ENCODE data around the gene GSX1.
"Not testable (repeated sequence)": the region's sequence is repeated elsewhere in the genome, so short reads cannot be mapped to it uniquely, and the experiment has no call there.

Gene GSX1

GRCh38 chr13:27792393-27793218, at the start of gene GSX1:
TSS of gene GSX1 (plus strand) at chr13:27792483. CDS start at chr13:27792691, 208 bp downstream.
- DNase-seq (ENCODE audit: low read depth): peak; percentile 17

GRCh38 chr13:27744801-27745200, 47.5 kb upstream of the GSX1 start:
- no peak for DNase-seq (ENCODE audit: low read depth)

DNA sequence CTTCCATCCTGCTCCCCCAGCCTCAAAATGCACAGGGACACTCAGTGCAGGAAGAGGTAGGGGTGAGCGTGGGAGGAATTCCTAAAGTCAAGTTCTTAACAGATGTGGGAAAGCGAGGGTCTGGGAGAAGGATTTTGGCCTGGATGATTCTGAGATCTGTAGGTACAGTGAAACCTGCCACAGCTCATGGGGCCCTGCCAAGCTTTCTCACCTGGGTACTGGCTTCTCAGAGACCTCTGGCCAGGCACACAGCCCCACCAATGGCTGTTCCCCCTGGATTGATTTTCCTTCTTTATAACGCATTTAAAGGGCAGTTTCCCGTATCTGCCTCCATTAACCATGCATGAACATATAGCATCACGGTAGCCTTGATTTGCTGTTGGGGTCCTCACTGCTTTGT, 47.0 kb upstream of the GSX1 start:
- no peak for DNase-seq (ENCODE audit: low read depth)

- DNase-seq (ENCODE audit: low read depth): not testable (repeated sequence)
These were observed 44.1 kb upstream of the GSX1 start for GRCh38 chr13:27748143-27748542.

- no peak for DNase-seq (ENCODE audit: low read depth)
These were observed 40.2 kb upstream of the GSX1 start for GRCh38 chr13:27751953-27752532.

DNA sequence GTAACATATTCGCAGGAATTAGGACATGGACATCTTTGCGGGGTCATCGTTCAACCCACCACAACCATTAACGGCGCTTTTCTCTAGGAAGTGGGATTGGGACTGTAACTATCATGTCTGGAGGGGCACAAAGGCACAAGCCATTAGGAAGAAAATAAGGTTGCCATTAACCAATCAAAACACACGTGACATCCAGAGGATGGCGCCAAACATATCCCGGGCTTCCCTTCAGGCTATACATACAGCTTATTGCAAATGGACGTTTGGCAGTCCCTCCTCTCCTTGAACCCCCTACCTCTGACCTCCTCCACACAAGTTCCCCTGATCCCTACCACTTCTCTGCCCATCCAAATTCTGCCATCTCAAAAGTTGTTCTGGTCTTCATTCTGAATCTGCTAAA, 26.6 kb upstream of the GSX1 start:
- no peak for DNase-seq (ENCODE audit: low read depth)

DNA sequence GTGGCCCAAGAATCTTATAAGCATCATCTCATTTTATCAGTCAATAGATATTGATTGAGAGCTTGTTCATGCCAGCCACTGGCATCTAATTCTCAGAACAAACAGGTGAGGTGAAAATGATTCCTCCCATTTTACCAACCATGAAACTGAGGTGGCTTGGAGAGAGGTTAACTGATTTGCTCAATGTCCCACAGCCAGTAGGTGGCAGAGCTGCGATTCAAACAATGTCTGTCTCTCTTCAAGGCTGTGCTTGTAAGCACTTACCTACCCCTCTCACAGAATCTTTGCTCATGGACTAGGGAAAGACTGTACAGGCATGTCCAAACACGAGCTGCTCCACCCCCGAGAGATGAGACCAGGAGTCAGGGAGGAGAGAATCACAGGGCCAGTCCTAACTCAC, 21.5 kb upstream of the GSX1 start:
- DNase-seq (ENCODE audit: low read depth): no peak

GRCh38 chr13:27772651-27773425, 19.4 kb upstream of the GSX1 start:
- DNase-seq (ENCODE audit: low read depth): no peak

GRCh38 chr13:27774169-27774568, 18.1 kb upstream of the GSX1 start:
- no peak for DNase-seq (ENCODE audit: low read depth)

GRCh38 chr13:27774651-27775050, 17.6 kb upstream of the GSX1 start:
- DNase-seq (ENCODE audit: low read depth): no peak

GRCh38 chr13:27775943-27776342, 16.3 kb upstream of the GSX1 start:
- no peak for DNase-seq (ENCODE audit: low read depth)

GRCh38 chr13:27782151-27782550, 10.1 kb upstream of the GSX1 start:
- no peak for DNase-seq (ENCODE audit: low read depth)

DNA sequence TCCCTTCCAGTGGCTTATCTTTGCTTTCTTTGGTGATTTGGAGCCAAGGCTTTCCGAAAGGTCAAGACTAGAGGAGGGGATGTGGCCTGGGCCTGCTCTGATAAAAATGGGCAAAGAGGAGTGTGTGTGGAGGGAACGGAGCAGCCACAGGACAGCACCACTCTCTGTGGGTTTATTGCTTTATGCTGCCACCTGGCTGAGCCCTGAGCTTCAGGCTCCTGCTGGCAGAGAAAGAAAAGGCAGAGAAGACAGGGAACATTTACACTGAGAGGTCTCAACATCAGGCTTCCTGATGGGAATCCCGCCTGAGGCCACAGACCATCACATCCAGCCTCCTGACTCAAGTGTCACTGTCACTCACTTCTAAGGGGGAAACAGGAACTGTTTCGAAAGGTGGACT, 9.2 kb upstream of the GSX1 start:
- DNase-seq (ENCODE audit: low read depth): no peak

DNA sequence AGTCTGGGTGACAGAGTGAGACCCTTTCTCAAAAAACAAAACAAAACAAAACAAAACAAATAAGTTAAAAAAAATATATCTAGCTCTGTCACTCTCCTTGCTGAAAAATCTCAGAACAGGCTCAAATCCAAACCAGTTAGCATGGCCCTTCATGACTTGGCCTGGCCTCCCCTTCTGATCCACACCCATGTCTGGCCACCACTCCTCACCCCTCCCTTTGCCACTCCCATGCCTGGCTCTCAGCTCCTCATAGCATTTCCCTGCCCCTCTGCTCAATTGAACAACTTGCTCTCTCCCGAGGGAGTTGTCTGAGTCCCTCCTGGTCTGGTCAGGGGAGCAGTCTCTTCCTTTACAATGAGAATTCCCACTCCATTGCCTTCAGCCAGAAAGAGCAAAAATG, 4.0 kb upstream of the GSX1 start:
- no peak for DNase-seq (ENCODE audit: low read depth)

DNA sequence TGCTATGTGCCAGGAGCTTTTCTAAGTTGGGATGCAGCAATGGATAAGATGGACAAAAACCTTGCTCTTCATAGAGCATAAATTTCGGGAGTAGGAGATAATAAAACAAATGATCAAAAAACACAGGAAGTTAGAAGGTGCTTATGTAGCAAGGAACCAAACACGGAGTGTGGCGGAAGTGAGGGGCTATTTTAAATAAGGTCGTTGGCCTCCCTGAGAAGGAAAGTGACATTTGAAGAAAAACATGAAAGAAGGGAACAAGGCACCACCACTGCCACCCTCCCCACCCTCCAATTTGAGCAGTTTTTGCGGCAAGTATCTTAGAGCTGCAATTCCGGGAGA, 3.2 kb upstream of the GSX1 start:
- DNase-seq (ENCODE audit: low read depth): no peak

GRCh38 chr13:27789495-27790303, 2.6 kb upstream of the GSX1 start:
- DNase-seq (ENCODE audit: low read depth): no peak

- DNase-seq (ENCODE audit: low read depth): no peak
These were observed 1.8 kb upstream of the GSX1 start for GRCh38 chr13:27790523-27790922.

GRCh38 chr13:27791146-27791900, 960 bp upstream of the GSX1 start:
- no peak for DNase-seq (ENCODE audit: low read depth)

DNA sequence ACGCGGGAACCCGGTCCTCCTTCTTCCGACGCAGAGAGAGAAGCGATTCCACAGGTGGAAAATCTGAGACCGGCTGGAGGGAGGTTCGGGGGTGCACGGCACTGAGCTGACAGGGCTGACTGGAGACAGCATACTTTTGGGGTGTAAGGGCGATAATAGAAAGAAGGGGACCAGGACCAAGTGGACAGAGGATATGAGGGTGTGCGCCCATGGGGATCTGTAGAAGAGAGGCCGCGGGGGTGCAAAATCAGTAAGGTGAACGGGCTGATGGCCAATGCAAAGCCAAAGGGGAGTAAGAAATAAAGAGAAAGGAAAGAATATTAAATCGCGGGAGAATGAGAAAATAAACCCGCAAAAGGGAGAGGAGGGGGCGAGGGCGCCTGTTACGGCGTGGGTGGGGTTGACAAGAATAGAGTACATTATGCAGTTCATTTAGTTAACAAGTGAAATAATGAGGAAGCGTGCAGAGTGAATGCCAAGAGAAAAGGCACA, 336 bp upstream of the GSX1 start:
- DNase-seq (ENCODE audit: low read depth): no peak

GRCh38 chr13:27793507-27794367, 1.5 kb downstream of the GSX1 start:
- no peak for DNase-seq (ENCODE audit: low read depth)

- no peak for DNase-seq (ENCODE audit: low read depth)
These were observed 2.0 kb downstream of the GSX1 start for GRCh38 chr13:27794368-27794691.
